ENCODE results near the gene KIAA1755.

Gene KIAA1755

GRCh38 chr20:38278131-38278530 lies 17.6 kb upstream of the KIAA1755 start:
- DNase-seq (ENCODE audit: low read depth) = no peak
- H3K4me3 ChIP-seq (ENCODE audit: low read depth, low read length) = no peak overlapping the region
- TF ChIP-seq, protein P1, sequence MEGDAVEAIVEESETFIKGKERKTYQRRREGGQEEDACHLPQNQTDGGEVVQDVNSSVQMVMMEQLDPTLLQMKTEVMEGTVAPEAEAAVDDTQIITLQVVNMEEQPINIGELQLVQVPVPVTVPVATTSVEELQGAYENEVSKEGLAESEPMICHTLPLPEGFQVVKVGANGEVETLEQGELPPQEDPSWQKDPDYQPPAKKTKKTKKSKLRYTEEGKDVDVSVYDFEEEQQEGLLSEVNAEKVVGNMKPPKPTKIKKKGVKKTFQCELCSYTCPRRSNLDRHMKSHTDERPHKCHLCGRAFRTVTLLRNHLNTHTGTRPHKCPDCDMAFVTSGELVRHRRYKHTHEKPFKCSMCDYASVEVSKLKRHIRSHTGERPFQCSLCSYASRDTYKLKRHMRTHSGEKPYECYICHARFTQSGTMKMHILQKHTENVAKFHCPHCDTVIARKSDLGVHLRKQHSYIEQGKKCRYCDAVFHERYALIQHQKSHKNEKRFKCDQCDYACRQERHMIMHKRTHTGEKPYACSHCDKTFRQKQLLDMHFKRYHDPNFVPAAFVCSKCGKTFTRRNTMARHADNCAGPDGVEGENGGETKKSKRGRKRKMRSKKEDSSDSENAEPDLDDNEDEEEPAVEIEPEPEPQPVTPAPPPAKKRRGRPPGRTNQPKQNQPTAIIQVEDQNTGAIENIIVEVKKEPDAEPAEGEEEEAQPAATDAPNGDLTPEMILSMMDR (IDR thresholded peaks at IDR 0.05; ENCODE audit: control insufficient read depth, extremely low read depth, insufficient read depth) = no peak

DNA sequence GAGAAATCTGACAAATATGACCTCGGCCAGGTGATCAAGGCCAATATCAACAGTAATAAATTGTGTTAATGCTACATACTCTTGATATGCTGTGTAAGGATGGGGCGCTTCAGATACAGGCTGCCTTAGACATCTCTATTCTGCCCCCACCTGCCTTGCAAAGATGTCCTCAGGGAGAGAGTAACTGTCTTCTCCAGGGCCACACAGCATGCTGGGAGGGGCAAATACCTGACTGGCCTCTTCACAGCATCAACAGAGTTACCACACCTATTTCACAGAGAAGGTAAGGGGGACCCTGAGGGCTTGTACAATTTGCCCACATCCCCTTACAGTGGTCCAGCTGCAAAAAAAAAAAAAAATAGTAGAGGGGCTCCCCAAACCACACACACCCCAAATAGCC lies 17.2 kb upstream of the KIAA1755 start:
- TF ChIP-seq, protein P1 (IDR thresholded peaks at IDR 0.05; ENCODE audit: control insufficient read depth, extremely low read depth, insufficient read depth) = no peak
- H3K4me3 ChIP-seq (ENCODE audit: low read depth, low read length) = no peak overlapping the region
- DNase-seq (ENCODE audit: low read depth) = no peak

- no peak for DNase-seq (ENCODE audit: low read depth)
Observed at GRCh38 chr20:38277285-38277684, 16.8 kb upstream of the KIAA1755 start.

GRCh38 chr20:38275815-38276550 lies 15.4 kb upstream of the KIAA1755 start:
- H3K4me3 ChIP-seq (ENCODE audit: low read depth, low read length) = no peak overlapping the region
- no peak for DNase-seq (ENCODE audit: low read depth)
- TF ChIP-seq, protein P1 (IDR thresholded peaks at IDR 0.05; ENCODE audit: control insufficient read depth, extremely low read depth, insufficient read depth) = no peak

More at GRCh38 chr20:38277285-38277684, 16.8 kb upstream of the KIAA1755 start:
- TF ChIP-seq, protein P1 (IDR thresholded peaks at IDR 0.05; ENCODE audit: control insufficient read depth, extremely low read depth, insufficient read depth) = no peak
- no peak overlapping the region for H3K4me3 ChIP-seq (ENCODE audit: low read depth, low read length)

DNA sequence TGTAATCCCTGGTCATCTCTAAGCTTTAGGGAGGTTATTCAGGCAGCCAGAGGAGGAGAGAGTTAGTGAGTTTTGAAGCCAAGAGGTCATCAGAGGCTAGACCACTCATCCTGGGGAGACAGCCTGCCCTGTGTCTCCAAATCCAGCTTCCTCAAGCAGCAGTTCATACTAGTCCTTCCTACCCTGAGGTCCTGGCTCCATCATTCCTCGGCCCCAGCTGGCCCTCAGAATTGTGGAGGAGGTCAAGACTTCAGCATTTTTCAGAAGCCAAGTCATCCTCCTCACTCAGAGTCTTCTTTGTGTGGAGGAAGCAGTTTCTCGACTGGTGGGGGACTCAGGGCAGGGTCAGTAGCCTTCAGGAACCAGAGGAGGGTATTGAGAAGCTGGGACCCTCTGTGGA lies 12.4 kb upstream of the KIAA1755 start:
- DNase-seq (ENCODE audit: low read depth) = no peak
- H3K4me3 ChIP-seq (ENCODE audit: low read depth, low read length) = no peak overlapping the region
- TF ChIP-seq, protein P1 (IDR thresholded peaks at IDR 0.05; ENCODE audit: control insufficient read depth, extremely low read depth, insufficient read depth) = no peak

DNA sequence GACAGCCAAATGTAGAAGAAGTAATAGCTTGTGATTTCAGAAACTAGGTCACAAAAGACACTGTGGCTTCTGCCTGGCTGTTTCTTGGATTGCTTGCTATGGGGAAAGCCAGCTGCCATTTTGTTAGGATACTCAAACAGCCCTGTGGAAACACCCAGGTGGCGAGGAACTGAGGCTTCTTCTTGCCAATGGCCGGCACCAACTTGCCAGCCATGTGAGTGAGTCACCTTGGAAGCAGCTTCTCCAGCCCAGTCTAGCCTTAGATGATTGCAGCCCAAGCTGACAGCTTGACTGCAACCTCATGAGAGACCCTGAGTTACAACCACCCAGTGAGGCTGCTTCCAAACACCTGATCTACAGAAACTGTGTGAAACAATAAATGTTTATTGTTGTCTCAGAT lies 11.9 kb upstream of the KIAA1755 start:
- TF ChIP-seq, protein P1 (IDR thresholded peaks at IDR 0.05; ENCODE audit: control insufficient read depth, extremely low read depth, insufficient read depth) = no peak
- no peak overlapping the region for H3K4me3 ChIP-seq (ENCODE audit: low read depth, low read length)
- no peak for DNase-seq (ENCODE audit: low read depth)

DNA sequence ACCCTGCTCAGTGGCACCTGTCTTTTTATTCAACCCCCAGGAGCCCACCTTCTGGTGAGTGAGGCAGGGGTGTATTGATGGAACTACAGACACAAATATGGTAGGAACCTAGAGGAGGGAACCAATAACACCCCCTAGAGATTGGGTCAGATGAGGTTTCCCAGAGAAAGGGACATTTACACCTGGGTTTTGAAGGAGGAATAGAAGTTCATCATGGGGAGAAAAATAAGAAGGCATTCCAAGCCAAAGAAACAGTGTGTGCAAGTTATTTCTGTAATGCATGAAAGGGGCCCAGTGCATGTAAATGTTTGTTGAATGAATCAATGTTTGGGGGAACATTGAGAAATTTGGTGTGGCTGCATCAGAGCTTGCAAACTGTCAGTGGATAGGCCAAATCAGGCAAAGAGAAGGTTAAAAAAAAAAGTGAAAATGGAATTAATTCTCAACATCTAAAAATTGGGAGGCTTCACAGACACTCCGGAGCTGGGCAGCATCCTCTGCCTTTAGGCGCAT lies 11.1 kb upstream of the KIAA1755 start:
- TF ChIP-seq, protein P1 (IDR thresholded peaks at IDR 0.05; ENCODE audit: control insufficient read depth, extremely low read depth, insufficient read depth) = no peak
- no peak overlapping the region for H3K4me3 ChIP-seq (ENCODE audit: low read depth, low read length)
- no peak for DNase-seq (ENCODE audit: low read depth)

All from LNCaP clone FGC (cell line).